DND-41 (cell line): ENCODE data around the gene PROSER2.

Experiments
- EZH2 ChIP-seq: IDR thresholded peaks from 3 replicates; pipeline ENCODE4 v1.6.1; 2012; ENCODE audit warnings: borderline replicate concordance, low read depth, mild to moderate bottlenecking, moderate library complexity, low read length, inconsistent platforms; ENCODE audit not compliant: severe bottlenecking
- TF ChIP-seq, protein P1 (sequence below): IDR thresholded peaks from 2 replicates; pipeline ENCODE4 v1.5.1; 2012; ENCODE audit warnings: borderline replicate concordance, low read length, moderate library complexity, mild to moderate bottlenecking; ENCODE audit not compliant: poor library complexity, severe bottlenecking; ENCODE audit errors: extremely low read depth

DNA sequence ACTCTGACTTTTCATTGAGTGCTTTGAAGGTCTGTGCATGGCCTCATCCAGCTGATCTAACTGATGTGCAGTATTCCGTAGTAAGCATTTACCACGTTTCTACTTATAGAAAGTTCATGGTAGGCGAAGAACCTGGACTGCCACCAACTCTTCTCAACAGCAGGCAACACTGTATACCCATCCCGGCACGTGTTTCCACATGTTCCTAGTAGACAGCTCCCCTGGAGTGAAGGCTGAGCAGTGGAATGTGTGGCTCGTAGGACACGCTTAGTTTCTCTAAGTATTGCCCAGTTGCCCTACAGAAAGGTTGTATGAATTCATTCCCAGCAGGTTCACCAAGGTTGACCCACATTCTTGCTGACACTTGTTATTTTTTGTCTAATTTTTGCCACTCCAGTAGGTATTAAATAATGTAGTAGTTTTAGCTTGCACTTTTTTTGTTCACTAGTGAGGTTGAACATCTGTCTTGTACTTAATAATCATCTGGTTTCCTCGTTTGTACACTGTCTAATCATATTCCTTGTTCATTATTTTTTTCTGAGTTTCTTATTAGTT, 15.2 kb downstream of the PROSER2 start:
- TF ChIP-seq, protein P1, sequence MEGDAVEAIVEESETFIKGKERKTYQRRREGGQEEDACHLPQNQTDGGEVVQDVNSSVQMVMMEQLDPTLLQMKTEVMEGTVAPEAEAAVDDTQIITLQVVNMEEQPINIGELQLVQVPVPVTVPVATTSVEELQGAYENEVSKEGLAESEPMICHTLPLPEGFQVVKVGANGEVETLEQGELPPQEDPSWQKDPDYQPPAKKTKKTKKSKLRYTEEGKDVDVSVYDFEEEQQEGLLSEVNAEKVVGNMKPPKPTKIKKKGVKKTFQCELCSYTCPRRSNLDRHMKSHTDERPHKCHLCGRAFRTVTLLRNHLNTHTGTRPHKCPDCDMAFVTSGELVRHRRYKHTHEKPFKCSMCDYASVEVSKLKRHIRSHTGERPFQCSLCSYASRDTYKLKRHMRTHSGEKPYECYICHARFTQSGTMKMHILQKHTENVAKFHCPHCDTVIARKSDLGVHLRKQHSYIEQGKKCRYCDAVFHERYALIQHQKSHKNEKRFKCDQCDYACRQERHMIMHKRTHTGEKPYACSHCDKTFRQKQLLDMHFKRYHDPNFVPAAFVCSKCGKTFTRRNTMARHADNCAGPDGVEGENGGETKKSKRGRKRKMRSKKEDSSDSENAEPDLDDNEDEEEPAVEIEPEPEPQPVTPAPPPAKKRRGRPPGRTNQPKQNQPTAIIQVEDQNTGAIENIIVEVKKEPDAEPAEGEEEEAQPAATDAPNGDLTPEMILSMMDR: no peak
- TF ChIP-seq EZH2: no peak
